Measurements from ENCODE around the gene ZNF333.
"Not testable (repeated sequence)": the region's sequence is repeated elsewhere in the genome, so short reads cannot be mapped to it uniquely, and the experiment has no call there.

The ZNF333 gene

GRCh38 chr19:14763497-14764145, 73.8 kb downstream of the ZNF333 start:
- Histone ChIP-seq H3K36me3 (ENCODE audit: control insufficient read depth in 5 of 5, insufficient read depth in 5 of 5, low read length in 5 of 5) (no peaks in the 10 kb centered on the region), H3K4me1 (ENCODE audit: control insufficient read depth in 5 of 5, insufficient read depth in 5 of 5, low read length in 5 of 5) (no peaks in the 10 kb centered on the region), H3K9ac (ENCODE audit: low read length in 5 of 5) (no peak overlapping the region), H3K4me3 (ENCODE audit: low read depth in 1 of 5, low read length in 5 of 5) (no peak overlapping the region), H3K9me3 (ENCODE audit: control insufficient read depth in 5 of 5, low read length in 5 of 5) (peaks cover 0 to 6% (median 0%) of the 10 kb centered on the region in 5 donors), H3K27ac (ENCODE audit: low read depth, low read length) (no peak overlapping the region), H3K27me3 (ENCODE audit: control insufficient read depth in 5 of 5, insufficient read depth in 4 of 5, low read length in 5 of 5) (peaks cover 0 to 13% (median 0%) of the 10 kb centered on the region in 5 donors)

DNA sequence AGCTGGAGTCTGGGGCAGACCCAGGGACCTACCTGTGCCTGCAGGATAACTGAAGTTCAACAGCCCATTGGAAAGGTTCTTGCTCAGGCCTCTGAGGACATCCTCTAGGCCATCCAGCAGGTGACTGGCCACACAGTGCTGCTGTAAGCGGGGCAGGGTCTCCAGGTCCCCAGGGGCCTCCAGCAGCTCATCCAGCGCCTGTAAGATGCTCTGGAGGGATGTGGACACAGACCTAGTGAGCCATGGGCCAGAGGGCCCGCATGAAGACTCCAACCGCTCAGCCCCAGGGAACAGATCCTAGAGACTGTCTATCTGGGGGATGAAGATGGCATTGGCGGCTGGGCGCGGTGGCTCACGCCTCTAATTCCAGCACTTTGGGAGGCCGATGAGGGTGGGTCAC, 74.6 kb downstream of the ZNF333 start:
- H3K4me3 ChIP-seq (ENCODE audit: low read depth in 1 of 5, low read length in 5 of 5) = no peak overlapping the region
- no peaks in the 10 kb centered on the region for H3K4me1 ChIP-seq (ENCODE audit: control insufficient read depth in 5 of 5, insufficient read depth in 5 of 5, low read length in 5 of 5)
- H3K9me3 ChIP-seq (ENCODE audit: control insufficient read depth in 5 of 5, low read length in 5 of 5) = peaks cover 0 to 6% (median 0%) of the 10 kb centered on the region in 5 donors
- H3K27me3 ChIP-seq (ENCODE audit: control insufficient read depth in 5 of 5, insufficient read depth in 4 of 5, low read length in 5 of 5) = peaks cover 0 to 13% (median 0%) of the 10 kb centered on the region in 5 donors
- no peak overlapping the region for H3K9ac ChIP-seq (ENCODE audit: low read length in 5 of 5)
- H3K27ac ChIP-seq (ENCODE audit: low read depth, low read length) = no peak overlapping the region
- H3K36me3 ChIP-seq (ENCODE audit: control insufficient read depth in 5 of 5, insufficient read depth in 5 of 5, low read length in 5 of 5) = no peaks in the 10 kb centered on the region

DNA sequence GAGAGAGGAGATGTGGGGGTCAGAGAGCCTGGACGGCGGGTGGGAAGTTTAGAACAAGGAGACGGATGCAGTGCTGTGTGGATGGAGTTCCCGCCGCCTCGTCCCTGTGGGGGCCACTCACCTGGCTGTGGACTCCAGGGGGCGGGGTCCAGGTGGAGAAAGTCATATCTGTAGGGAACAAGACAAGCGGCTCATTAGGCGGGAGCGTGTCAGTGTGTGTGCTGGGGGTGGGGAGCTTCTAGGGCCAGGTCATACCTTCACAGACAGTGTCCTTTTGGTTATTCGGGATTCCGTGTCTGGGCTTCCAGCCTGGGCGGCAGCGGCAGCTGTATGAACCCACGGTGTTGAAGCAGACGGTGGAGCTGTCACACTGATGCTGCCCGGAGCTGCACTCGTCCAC, 75.6 kb downstream of the ZNF333 start:
- H3K36me3 ChIP-seq (ENCODE audit: control insufficient read depth in 5 of 5, insufficient read depth in 5 of 5, low read length in 5 of 5); H3K27ac ChIP-seq (ENCODE audit: low read depth, low read length); H3K9ac ChIP-seq (ENCODE audit: low read length in 5 of 5); H3K9me3 ChIP-seq (ENCODE audit: control insufficient read depth in 5 of 5, low read length in 5 of 5); H3K4me1 ChIP-seq (ENCODE audit: control insufficient read depth in 5 of 5, insufficient read depth in 5 of 5, low read length in 5 of 5); H3K4me3 ChIP-seq (ENCODE audit: low read depth in 1 of 5, low read length in 5 of 5): not testable (repeated sequence)
- H3K27me3 ChIP-seq (ENCODE audit: control insufficient read depth in 5 of 5, insufficient read depth in 4 of 5, low read length in 5 of 5) = peaks cover 0 to 13% (median 0%) of the 10 kb centered on the region in 5 donors

DNA sequence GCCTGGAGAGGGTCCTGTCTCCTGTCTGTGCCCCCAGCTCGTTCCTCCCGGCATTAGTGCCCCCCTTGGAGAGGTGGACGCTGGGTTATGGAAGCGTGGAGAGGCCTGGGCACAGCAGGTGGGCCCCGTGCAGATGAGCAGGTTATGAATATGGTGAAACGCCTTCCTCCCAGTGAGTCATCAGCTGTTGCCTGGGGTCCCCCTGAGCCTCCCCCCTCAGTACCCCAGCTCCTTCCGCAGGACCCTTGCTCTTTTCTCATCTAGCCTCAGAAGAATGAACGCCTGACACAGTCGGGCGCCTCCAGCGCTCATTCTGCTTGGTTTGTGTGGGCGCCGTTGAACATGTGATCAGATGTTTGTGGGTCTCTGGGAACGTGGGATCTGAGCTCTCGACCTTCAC, 76.0 kb downstream of the ZNF333 start:
- H3K4me3 ChIP-seq (ENCODE audit: low read depth in 1 of 5, low read length in 5 of 5); H3K9ac ChIP-seq (ENCODE audit: low read length in 5 of 5); H3K36me3 ChIP-seq (ENCODE audit: control insufficient read depth in 5 of 5, insufficient read depth in 5 of 5, low read length in 5 of 5); H3K4me1 ChIP-seq (ENCODE audit: control insufficient read depth in 5 of 5, insufficient read depth in 5 of 5, low read length in 5 of 5); H3K9me3 ChIP-seq (ENCODE audit: control insufficient read depth in 5 of 5, low read length in 5 of 5); H3K27ac ChIP-seq (ENCODE audit: low read depth, low read length): not testable (repeated sequence)
- peaks cover 0 to 13% (median 0%) of the 10 kb centered on the region in 5 donors for H3K27me3 ChIP-seq (ENCODE audit: control insufficient read depth in 5 of 5, insufficient read depth in 4 of 5, low read length in 5 of 5)

- Histone ChIP-seq H3K4me3 (ENCODE audit: low read depth in 1 of 5, low read length in 5 of 5) (no peak overlapping the region), H3K27me3 (ENCODE audit: control insufficient read depth in 5 of 5, insufficient read depth in 4 of 5, low read length in 5 of 5) (peaks cover 0 to 20% (median 0%) of the 10 kb centered on the region in 5 donors), H3K4me1 (ENCODE audit: control insufficient read depth in 5 of 5, insufficient read depth in 5 of 5, low read length in 5 of 5) (no peaks in the 10 kb centered on the region), H3K36me3 (ENCODE audit: control insufficient read depth in 5 of 5, insufficient read depth in 5 of 5, low read length in 5 of 5) (peaks cover 0 to 3% (median 0%) of the 10 kb centered on the region in 5 donors), H3K9ac (ENCODE audit: low read length in 5 of 5) (no peak overlapping the region), H3K9me3 (ENCODE audit: control insufficient read depth in 5 of 5, low read length in 5 of 5) (peaks cover 0 to 6% (median 0%) of the 10 kb centered on the region in 5 donors), H3K27ac (ENCODE audit: low read depth, low read length) (no peak overlapping the region)
These were observed 77.7 kb downstream of the ZNF333 start for GRCh38 chr19:14767466-14767971.

DNA sequence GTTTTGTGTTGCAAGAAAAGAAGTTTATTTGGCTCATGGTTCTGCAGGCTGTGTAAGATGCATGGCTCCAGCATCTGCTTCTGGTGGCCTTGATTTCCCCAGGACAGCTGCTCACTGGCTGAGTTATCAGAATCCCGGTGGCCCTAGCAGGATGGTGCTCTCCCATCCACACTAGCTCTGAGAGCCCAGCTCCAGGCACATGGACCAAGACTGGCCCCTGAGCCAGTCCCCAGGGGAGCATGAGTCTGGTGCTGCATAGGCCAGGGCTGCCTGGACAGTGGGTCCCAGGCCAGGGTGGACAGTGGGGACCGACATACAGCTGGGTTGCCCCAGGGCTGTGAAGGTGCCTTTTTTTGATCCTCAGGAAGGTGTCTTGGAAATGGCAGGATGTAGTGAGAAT, 78.2 kb downstream of the ZNF333 start:
- peaks cover 0 to 6% (median 0%) of the 10 kb centered on the region in 5 donors for H3K9me3 ChIP-seq (ENCODE audit: control insufficient read depth in 5 of 5, low read length in 5 of 5)
- peaks cover 0 to 3% (median 0%) of the 10 kb centered on the region in 5 donors for H3K36me3 ChIP-seq (ENCODE audit: control insufficient read depth in 5 of 5, insufficient read depth in 5 of 5, low read length in 5 of 5)
- no peaks in the 10 kb centered on the region for H3K4me1 ChIP-seq (ENCODE audit: control insufficient read depth in 5 of 5, insufficient read depth in 5 of 5, low read length in 5 of 5)
- H3K4me3 ChIP-seq (ENCODE audit: low read depth in 1 of 5, low read length in 5 of 5) = no peak overlapping the region
- peaks cover 0 to 20% (median 0%) of the 10 kb centered on the region in 5 donors for H3K27me3 ChIP-seq (ENCODE audit: control insufficient read depth in 5 of 5, insufficient read depth in 4 of 5, low read length in 5 of 5)
- no peak overlapping the region for H3K27ac ChIP-seq (ENCODE audit: low read depth, low read length)
- no peak overlapping the region for H3K9ac ChIP-seq (ENCODE audit: low read length in 5 of 5)

- Histone ChIP-seq H3K9me3 (ENCODE audit: control insufficient read depth in 5 of 5, low read length in 5 of 5) (peaks cover 0 to 3% (median 0%) of the 10 kb centered on the region in 5 donors), H3K27ac (ENCODE audit: low read depth, low read length) (no peak overlapping the region), H3K36me3 (ENCODE audit: control insufficient read depth in 5 of 5, insufficient read depth in 5 of 5, low read length in 5 of 5) (peaks cover 0 to 3% (median 0%) of the 10 kb centered on the region in 5 donors), H3K27me3 (ENCODE audit: control insufficient read depth in 5 of 5, insufficient read depth in 4 of 5, low read length in 5 of 5) (peaks cover 0 to 19% (median 0%) of the 10 kb centered on the region in 5 donors), H3K9ac (ENCODE audit: low read length in 5 of 5) (no peak overlapping the region), H3K4me1 (ENCODE audit: control insufficient read depth in 5 of 5, insufficient read depth in 5 of 5, low read length in 5 of 5) (no peaks in the 10 kb centered on the region), H3K4me3 (ENCODE audit: low read depth in 1 of 5, low read length in 5 of 5) (no peak overlapping the region)
These were observed 79.4 kb downstream of the ZNF333 start for GRCh38 chr19:14769201-14769600.

- no peak overlapping the region for H3K9ac ChIP-seq (ENCODE audit: low read length in 5 of 5)
- no peak overlapping the region for H3K4me3 ChIP-seq (ENCODE audit: low read depth in 1 of 5, low read length in 5 of 5)
- H3K27me3 ChIP-seq (ENCODE audit: control insufficient read depth in 5 of 5, insufficient read depth in 4 of 5, low read length in 5 of 5) = peaks cover 0 to 13% (median 0%) of the 10 kb centered on the region in 5 donors
- peaks cover 0 to under 1% (median 0%) of the 10 kb centered on the region in 5 donors for H3K9me3 ChIP-seq (ENCODE audit: control insufficient read depth in 5 of 5, low read length in 5 of 5)
- no peaks in the 10 kb centered on the region for H3K4me1 ChIP-seq (ENCODE audit: control insufficient read depth in 5 of 5, insufficient read depth in 5 of 5, low read length in 5 of 5)
- H3K27ac ChIP-seq (ENCODE audit: low read depth, low read length) = no peak overlapping the region
- H3K36me3 ChIP-seq (ENCODE audit: control insufficient read depth in 5 of 5, insufficient read depth in 5 of 5, low read length in 5 of 5) = peaks cover 0 to 3% (median 0%) of the 10 kb centered on the region in 5 donors
These were observed 80.3 kb downstream of the ZNF333 start for GRCh38 chr19:14770136-14770535.

GRCh38 chr19:14770944-14771839, 81.3 kb downstream of the ZNF333 start:
- Histone ChIP-seq H3K36me3 (ENCODE audit: control insufficient read depth in 5 of 5, insufficient read depth in 5 of 5, low read length in 5 of 5) (peaks cover 0 to 3% (median 0%) of the 10 kb centered on the region in 5 donors), H3K27ac (ENCODE audit: low read depth, low read length) (no peak overlapping the region), H3K9me3 (ENCODE audit: control insufficient read depth in 5 of 5, low read length in 5 of 5) (no peaks in the 10 kb centered on the region), H3K4me1 (ENCODE audit: control insufficient read depth in 5 of 5, insufficient read depth in 5 of 5, low read length in 5 of 5) (peaks cover 0 to 5% (median 2%) of the 10 kb centered on the region in 5 donors), H3K27me3 (ENCODE audit: control insufficient read depth in 5 of 5, insufficient read depth in 4 of 5, low read length in 5 of 5) (peaks cover 0 to 17% (median 0%) of the 10 kb centered on the region in 5 donors), H3K4me3 (ENCODE audit: low read depth in 1 of 5, low read length in 5 of 5) (no peak overlapping the region), H3K9ac (ENCODE audit: low read length in 5 of 5) (no peak overlapping the region)

DNA sequence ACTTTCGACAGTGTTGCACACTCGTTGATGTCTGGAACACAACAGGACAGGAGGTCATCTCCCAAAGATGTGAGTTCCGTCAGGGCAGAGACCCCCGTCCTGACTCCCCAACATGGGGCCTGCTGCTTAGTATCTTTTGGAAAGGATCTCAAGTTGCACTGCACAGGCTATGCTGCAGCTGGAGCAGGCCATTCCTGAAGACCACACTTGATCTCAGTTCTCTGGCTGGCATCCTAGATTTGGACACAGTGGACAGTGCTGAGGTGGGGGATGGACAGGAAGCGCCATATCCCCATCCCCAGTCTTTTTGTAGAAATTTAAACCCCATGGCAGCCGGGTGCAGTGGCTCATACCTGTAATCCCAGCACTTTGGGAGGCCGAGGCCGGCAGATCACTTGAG, 82.6 kb downstream of the ZNF333 start:
- Histone ChIP-seq H3K9ac (ENCODE audit: low read length in 5 of 5) (no peak overlapping the region), H3K4me1 (ENCODE audit: control insufficient read depth in 5 of 5, insufficient read depth in 5 of 5, low read length in 5 of 5) (peaks cover 0 to 14% (median 7%) of the 10 kb centered on the region in 5 donors), H3K4me3 (ENCODE audit: low read depth in 1 of 5, low read length in 5 of 5) (no peak overlapping the region), H3K27me3 (ENCODE audit: control insufficient read depth in 5 of 5, insufficient read depth in 4 of 5, low read length in 5 of 5) (peaks cover 0 to 24% (median 0%) of the 10 kb centered on the region in 5 donors), H3K36me3 (ENCODE audit: control insufficient read depth in 5 of 5, insufficient read depth in 5 of 5, low read length in 5 of 5) (peaks cover 0 to 3% (median 0%) of the 10 kb centered on the region in 5 donors), H3K9me3 (ENCODE audit: control insufficient read depth in 5 of 5, low read length in 5 of 5) (no peaks in the 10 kb centered on the region), H3K27ac (ENCODE audit: low read depth, low read length) (no peak overlapping the region)
